H54 (cell line): ENCODE measurements around the gene WWOX.

ENCODE experiments used
- DNase-seq: peaks from one replicate; pipeline ENCODE4 v3.0.0; 2011; ENCODE audit warnings: low spot score, mixed read lengths; ENCODE audit not compliant: insufficient read length
- FAIRE-seq: peaks from 3 replicates; lab custom pipeline; 2011; peaks lifted over from hg19 to GRCh38; lab: Jason Lieb, UNC
- POLR2A ChIP-seq: IDR thresholded peaks from 2 replicates; pipeline ENCODE4 v1.6.1; 2011; ENCODE audit warnings: low read depth, mild to moderate bottlenecking, low read length

Gene WWOX

GRCh38 chr16:79107301-79107700, 1007.8 kb downstream of the WWOX start:
- TF ChIP-seq POLR2A = no peak
- no peak for FAIRE-seq
- no peak for DNase-seq

GRCh38 chr16:79109771-79110170, 1010.3 kb downstream of the WWOX start:
- no peak for DNase-seq
- no peak for FAIRE-seq
- no peak for TF ChIP-seq POLR2A

GRCh38 chr16:79110242-79110641, 1010.8 kb downstream of the WWOX start:
- no peak for DNase-seq
- TF ChIP-seq POLR2A = no peak
- no peak for FAIRE-seq

GRCh38 chr16:79110953-79111352, 1011.5 kb downstream of the WWOX start:
- no peak for TF ChIP-seq POLR2A
- FAIRE-seq (no peak), DNase-seq (no peak)

- FAIRE-seq = no peak
- no peak for DNase-seq
- TF ChIP-seq POLR2A = no peak
Observed at GRCh38 chr16:79112462-79112861, 1013.0 kb downstream of the WWOX start.

- FAIRE-seq = no peak
- no peak for DNase-seq
- TF ChIP-seq POLR2A = no peak
Observed at GRCh38 chr16:79113826-79114225, 1014.4 kb downstream of the WWOX start.

GRCh38 chr16:79114759-79115158, 1015.3 kb downstream of the WWOX start:
- no peak for DNase-seq
- no peak for FAIRE-seq
- TF ChIP-seq POLR2A = no peak

GRCh38 chr16:79121906-79122305, 1022.5 kb downstream of the WWOX start:
- FAIRE-seq = no peak
- DNase-seq = no peak
- no peak for TF ChIP-seq POLR2A

GRCh38 chr16:79122343-79122742, 1022.9 kb downstream of the WWOX start:
- no peak for TF ChIP-seq POLR2A
- FAIRE-seq (no peak), DNase-seq (no peak)

- DNase-seq (no peak), FAIRE-seq (no peak)
- TF ChIP-seq POLR2A = no peak
Observed at GRCh38 chr16:79124016-79124756, 1024.7 kb downstream of the WWOX start.

GRCh38 chr16:79127766-79128165, 1028.3 kb downstream of the WWOX start:
- TF ChIP-seq POLR2A = no peak
- DNase-seq (no peak), FAIRE-seq (no peak)

GRCh38 chr16:79128706-79129105, 1029.3 kb downstream of the WWOX start:
- FAIRE-seq (no peak), DNase-seq (no peak)
- no peak for TF ChIP-seq POLR2A

GRCh38 chr16:79130616-79131015, 1031.2 kb downstream of the WWOX start:
- TF ChIP-seq POLR2A = no peak
- FAIRE-seq (no peak), DNase-seq (no peak)

- DNase-seq (no peak), FAIRE-seq (no peak)
- TF ChIP-seq POLR2A = no peak
Observed at GRCh38 chr16:79131321-79132075, 1032.0 kb downstream of the WWOX start.

GRCh38 chr16:79132701-79133100, 1033.2 kb downstream of the WWOX start:
- no peak for FAIRE-seq
- DNase-seq = no peak
- no peak for TF ChIP-seq POLR2A
